DMS153 (cell line): Measurements from ENCODE around the gene CACNG1.

Source experiments
- DNase-seq: peaks from one replicate; lab custom pipeline; 2025; lab: John Stamatoyannopoulos, UW

CACNG1 gene, protein sequence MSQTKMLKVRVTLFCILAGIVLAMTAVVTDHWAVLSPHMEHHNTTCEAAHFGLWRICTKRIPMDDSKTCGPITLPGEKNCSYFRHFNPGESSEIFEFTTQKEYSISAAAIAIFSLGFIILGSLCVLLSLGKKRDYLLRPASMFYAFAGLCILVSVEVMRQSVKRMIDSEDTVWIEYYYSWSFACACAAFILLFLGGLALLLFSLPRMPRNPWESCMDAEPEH

DNA sequence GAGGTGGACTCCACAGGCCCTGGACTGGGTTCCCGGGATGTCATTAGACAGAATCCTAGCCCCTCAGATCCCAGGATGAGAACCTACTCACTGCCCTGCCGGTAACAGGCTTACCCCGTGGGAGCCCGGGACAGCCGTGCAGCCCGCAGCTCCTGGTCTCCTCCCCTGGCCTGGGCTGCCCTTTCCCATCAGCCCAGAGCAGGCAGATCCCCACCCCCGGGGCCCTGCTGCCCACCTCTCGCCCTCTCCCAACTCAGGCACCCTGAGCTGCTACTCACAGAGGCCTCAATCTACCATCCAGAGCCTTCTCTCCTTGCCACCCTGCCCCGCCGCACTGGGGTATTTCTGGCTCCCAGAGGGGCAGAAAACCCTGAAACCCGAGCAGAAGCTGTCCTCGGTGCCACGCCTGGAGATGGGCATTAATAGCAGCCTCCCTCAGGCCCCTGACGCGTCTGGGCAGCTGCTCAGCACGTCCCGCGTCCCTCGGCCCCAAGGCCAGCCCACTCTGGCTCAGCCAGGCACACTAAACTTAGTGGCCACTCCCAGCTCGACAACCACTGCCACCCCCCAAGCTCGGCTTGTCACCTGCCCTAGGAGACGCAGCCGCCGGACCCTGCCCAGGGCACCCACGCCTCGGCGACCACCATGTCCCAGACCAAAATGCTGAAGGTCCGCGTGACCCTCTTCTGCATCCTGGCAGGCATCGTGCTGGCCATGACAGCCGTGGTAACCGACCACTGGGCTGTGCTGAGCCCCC is at the start of gene CACNG1:
Gene CACNG1 (plus strand): TSS at position 539 of the 757 bp plus-strand sequence. CDS start 107 bp downstream, at position 646.
- no peak for DNase-seq

DNA sequence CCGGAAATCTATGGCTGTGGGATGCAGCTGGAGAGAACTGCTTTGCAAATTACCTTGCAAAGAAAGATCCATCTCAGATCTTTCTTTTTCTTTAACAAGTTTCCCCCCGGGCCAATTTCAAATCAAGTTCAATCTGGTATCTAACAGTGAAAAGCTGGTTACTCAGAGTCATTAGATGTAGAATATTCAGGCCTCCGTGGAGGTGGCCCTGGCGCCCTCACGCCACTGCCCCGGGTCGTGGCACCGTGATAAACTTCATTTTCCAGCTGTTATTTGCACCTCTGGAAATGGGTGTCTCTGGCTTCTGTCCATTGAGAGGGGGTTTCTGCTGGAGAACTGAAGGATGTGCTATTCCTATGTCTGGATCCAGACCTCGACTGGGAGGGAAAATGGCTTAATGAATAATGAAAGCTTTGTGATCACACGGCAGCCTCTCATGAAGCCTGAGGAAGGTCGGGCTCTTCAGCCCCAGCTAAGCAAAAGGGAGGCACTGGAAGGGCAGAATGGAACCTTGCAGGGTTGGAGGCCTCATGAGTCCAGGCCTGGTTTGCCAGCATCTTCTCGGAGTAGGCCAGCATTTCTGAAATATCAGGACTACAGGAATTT is 49.3 kb upstream of the CACNG1 start:
- DNase-seq: no peak

DNA sequence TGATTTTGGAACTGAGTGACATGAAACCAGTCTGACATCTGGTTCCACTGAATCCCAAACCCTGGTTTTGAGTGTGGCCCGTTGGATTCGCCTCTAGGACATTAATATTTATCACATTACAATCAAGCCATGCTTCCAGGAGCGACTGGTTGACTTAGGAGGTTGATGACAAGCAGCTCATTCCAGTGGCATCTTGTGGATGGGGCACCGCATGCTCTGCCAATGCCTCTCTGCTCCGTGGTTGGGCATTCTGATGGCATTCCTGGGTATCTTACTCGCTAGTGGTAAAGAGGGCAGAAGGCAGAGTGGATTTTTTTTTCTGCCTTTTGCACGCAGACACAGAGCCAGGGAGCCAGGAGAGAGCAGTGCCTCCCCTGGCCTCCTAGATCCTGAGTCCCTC is 48.4 kb upstream of the CACNG1 start:
- DNase-seq: no peak

DNA sequence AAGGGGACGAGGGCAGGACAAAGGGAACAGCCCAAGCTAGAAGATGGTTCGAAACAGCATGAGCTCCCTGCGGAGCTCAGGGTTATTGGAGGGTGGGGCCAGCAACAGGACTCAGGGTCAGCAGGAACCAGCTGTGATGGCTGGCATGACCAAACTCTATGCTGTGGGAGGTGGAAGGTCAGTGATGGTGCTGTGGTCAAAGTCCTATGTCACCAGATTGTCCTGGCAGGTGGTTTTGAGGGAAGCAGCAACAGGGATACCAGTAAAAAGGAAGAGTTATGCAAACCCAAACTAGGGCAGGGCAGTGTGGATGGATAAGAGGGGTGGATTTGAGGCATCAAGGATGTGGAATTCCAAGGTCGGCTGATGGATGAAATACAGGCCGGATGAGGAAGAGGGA is 47.4 kb upstream of the CACNG1 start:
- DNase-seq: no peak

DNA sequence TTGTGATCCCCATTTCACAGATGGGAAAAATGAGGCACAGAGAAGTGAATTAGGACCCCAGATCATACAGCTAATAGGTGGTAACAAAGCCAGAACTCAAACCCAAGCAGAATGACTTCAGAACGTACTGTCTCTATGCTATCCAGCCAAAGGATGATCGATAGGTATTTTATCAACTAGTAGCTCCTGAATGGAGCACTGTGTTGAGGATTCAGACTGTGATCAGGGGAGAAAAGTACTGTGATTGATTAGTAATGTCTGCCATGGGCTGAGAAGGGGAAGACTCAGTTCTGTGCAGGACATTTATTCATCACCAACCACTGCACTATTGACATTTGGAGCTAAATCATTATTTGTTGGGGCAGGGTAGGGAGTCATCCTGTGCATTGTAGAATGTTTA is 41.1 kb upstream of the CACNG1 start:
- DNase-seq: no peak

DNA sequence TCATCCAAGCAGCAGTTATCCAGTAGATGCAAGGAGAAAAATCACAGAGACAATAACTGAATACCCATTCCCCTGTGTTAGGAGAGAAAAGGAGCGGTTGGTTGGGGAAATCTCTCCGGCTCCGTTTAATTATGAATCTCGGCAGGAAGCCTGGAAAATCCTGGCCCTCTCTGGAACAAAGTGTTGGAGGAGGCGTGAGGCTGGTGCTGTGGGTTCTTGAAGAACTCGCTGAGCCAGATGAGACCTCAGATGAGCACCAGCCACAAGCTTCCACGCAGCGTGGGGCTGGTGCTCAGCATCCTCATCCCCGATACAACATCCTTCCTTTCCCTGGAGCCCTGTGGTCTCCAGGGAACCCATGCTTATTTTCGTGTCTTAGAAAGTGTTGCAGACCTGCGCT is 40.2 kb upstream of the CACNG1 start:
- no peak for DNase-seq

DNA sequence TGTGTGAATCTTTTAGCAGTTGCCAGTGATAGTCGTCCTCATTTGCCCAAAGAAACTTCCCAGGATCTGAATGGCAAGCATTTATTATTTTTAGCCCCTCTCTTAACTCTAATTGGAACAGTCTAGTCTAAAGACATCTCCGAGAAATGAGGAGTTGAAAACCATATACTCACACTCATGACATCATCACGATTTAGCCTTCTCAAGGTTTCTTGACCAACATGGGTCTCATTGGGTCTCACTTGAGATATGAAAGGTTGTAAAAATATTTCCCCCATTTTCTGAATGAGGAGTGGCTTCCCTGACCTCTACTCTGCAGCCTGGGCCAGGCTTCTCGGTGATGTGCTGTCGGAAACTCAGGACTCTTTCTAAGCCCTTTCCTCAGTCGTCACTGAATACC is 37.1 kb upstream of the CACNG1 start:
- DNase-seq: no peak

DNA sequence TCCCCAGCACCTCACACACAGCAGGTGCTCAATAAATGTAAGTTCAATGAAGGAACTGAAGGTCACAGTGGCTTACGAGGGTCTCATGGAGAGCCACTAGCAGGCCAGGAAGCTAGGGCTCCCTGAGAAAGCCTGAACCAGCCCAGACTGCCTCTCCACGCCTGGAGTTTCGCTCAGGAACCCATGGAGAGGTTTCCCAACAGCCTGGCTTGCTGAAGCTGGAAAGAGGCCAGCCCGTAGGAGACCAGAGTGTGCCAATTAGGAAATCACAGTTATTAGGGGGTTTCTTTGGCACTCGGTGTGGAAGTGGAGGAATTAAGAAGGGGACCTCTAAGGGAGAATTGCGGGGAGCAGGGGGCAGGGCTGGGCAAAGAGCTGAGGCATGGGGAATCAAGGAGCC is 36.3 kb upstream of the CACNG1 start:
- DNase-seq: no peak

DNA sequence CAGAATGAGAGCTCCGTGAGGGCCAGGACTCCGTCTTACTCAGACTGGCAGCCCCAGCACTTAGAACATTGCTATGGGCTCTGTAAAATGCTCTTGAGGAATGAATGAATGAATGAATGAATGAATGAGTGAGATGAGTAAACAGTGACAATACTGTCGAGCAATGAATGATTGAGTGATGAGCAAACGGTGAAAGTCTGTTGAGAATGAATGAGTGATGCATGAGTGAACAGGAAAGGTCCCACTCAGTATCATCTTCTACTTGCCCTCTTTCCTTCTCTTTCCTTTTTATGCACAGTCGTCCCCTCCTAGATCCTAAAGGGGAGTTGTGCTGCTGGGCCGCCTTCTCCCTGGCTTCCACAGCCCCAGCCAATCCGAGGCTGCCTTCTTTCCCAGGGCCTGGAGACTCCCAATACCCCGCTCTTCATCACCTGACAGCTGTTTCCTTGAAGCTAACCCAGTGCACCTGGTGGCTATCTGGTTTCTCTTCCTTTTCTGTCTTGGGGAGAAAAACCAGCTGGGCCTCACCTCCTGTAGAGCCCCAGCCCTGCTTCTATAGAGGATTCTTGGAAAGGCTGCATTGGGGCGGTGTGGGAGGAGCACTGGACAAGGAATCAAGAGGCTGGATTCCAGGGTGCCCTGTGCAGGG is 32.7 kb upstream of the CACNG1 start:
- DNase-seq: no peak

DNA sequence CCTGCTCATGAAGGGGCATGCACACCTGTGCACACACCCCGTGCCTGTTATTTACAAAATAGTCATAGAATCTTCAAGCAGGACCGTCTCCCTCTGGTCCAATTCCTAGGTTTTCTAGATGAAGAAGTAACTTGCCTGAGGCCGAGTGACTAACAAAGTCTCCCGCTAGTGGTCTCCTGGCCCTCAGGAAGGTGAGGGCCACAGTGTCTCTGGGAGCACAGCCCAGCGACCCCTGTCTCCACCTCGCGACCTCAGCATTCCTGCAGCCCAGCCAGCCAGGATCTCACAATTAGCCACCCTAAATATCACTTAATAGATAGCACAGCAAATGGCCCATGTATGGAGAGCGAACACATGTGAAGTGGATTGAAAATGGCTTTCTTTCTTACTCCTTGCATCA is 30.5 kb upstream of the CACNG1 start:
- no peak for DNase-seq

DNA sequence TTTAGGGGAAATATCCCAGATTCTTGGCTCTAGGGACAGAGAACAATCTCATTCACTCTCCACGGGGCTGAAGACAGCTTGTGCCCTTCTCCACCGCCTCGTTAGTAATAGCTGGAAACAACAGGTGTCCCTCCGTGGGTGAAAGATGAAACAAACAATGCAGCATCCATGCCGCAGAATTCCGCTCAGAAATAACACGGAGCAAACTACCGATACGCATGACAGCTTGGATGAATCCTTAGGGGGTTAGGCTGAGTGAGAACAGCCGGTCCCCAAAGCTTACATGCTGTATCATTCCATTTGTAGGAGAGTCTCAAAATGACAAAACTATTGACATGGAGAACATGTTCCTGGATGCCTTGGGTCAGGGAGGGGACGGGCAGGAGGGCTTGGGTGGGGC is 29.4 kb upstream of the CACNG1 start:
- DNase-seq: no peak

DNA sequence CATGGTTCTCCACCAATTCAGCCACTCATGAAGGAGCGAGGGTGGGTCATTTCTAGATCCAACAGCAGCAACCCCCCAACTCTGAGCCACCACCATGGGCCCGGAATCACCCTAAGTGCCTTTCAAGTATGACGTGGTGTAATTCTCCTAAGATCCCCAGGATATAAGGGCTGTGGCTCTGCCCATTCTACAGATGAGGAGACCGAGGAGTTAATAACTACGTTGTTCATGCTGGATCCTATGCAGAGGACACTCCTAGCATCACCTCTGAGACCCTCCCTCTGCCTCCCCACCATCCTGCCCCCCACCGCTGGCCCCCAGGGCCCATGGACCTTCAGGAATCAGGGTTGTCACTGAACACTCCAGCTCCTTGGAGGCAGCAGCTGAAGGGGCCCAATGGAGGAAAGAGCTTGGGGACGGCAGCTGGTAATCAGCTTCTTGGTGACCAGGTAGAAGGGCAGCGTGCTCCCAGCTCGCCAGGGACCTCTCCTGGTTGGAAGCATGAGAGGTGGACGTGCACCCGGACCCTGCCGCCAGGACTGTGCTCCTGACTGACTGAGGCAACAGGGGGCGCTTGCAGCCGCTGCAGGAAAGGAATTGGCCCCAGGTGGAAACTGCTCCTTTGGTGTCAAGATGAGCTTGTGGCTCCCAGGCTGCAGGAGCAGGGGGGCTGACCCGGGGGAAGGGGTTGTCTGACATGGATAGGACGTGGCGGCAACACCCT is 28.2 kb upstream of the CACNG1 start:
- no peak for DNase-seq

DNA sequence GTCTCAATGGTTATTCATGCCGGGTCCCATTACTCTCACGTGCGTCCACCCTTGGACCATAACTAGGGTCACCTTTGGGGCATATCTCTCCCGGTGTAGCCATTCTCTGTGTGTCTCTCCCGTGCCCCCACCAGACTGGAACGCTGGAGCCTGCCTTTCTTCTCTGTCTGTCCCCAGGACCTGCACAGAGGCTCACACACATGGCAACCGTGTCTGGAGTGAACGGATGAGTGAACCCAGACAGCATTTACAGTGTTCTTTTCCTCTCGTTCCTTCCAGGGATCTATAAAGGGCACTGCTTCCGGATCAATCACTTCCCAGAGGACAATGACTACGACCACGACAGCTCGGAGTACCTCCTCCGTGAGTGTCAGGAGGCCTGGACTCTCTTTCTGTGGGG is 26.4 kb upstream of the CACNG1 start:
- no peak for DNase-seq

DNA sequence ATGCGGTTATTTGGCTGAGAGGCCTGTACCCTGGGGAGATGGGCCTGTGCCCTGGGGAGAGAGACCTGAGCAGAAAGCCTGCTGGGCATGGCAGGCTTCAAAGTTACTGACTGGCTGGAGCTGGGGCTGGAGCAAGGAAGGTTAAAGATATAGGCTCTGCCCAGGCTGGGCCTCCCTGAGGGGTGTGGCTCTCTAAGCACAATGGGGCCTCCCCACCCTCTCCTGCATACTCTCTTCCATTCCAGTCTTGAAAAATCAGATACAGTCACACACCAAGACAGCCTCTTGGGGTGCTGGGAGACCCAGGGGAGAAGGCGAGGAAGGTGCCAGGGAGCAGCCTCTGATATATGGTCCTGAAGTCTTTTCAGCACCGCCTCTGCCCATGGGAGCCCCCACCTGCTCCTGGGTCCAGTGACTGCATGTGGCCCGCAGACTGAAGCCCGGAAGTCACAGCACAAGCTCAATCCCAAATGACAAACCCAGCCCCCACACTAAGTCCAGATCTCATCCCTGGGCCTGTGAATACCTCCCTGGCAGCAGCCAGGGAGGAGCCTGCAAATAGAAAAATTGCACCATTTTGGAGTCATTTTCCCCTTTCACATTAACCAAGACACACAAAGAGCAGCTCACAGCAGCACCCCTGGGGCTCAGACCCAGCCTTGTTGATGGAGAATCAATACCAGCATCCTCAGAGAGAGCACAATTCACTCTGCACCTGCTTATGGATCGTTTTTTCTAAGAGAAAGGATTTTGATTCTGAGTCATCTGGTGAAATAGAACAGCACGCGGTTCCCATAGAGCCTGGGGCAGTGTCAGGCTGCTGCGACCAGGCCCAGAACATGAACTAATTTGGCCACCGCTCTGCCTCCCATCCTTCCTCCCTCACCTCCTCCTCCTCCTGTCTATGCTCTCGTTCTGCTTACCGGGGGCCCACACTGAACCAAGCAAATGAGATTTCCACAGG is 25.6 kb upstream of the CACNG1 start:
- no peak for DNase-seq

DNA sequence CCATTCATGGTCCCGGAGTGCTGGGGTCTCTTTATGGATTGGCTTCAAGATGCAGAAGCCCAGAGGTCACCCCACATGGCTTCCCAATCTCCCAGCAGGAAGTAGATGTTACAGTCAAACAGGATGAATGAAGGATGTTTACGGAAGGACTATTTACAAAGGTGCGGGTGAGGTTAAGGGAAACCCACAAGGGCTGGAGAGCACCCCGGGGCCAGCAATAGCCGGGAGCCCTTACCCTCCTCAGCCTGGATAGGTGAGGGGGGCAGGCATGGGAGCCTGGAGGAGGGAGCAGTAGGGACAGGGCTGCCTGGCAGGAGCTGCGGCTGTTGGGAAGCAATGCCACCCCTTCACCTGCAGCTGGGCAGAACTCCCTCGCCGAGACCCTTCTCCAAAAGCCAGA is 24.5 kb upstream of the CACNG1 start:
- peak; percentile 37 for DNase-seq

DNA sequence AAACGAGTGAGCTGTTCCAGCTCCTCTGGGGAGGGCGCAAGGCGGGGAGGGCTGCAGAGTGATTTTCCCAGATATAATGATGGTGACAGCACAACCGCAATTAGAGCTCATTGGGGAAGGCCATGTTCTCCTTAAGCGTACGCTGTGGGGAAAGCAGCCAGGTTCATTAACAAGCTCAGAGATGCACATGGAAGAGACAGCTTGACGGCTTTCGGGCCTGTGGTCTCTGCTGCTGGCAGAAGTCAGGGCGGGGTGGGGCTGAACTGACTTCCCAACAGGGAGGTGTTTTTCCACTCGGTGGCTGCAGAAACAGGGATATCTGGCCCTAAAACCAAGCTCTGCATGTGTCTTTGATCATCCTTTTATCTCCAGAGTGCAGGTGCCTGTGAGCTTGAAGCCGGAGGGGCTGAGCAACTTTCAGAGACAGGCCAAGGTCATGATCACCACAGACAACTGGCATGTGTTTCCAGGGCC is 24.0 kb upstream of the CACNG1 start:
- DNase-seq: no peak

DNA sequence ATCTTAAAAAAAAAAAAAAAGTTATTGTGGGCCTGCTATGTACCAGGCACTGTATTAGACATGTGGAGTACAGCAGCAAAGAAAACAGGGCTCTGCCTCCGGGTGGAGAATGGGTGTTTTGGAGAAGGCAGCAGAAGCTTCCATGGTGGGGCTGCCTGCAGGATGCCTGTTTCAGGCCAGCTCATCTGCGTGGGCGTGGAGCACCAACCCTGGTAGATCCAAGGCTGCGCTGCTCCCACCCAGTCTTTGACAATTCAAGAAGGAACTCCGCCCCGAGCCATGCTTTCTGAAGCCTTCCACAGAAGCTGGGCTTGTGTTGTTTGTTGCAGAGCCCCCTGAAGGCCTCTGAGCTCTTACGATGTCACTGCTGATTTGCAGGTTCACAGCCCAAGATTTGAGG is 23.2 kb upstream of the CACNG1 start:
- no peak for DNase-seq

DNA sequence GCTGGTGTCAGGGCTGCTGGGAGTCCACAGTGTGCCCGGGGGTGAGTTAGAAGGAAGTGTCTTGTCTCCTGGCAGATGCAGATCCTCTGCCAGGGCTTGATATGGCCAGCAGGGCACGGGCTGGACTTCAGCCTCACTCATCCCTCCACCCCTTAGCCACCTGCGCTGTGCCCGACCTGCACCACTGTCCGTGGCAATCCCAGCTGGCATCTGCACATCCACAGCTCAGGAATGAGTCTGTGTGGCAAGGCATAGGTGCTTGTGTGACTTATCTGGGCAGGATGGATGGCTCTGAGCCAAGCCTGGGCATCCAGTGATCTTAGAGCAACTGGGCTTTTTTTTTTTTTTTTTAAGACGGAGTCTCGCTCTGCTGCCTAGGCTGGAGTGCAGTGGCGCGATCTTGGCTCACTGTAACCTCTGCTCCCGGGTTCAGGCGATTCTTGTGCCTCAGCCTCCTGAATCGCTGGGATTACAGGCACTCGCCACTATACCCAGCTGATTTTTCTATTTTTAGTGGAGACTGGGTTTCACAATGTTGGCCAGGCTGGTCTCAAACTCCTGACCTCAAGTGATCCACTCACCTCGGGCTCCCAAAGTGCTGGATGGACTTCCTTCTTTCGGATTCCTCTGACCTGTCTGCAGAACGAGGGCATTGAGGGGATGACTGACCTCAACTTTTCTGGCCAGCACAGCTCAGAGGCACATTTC is 22.5 kb upstream of the CACNG1 start:
- no peak for DNase-seq

DNA sequence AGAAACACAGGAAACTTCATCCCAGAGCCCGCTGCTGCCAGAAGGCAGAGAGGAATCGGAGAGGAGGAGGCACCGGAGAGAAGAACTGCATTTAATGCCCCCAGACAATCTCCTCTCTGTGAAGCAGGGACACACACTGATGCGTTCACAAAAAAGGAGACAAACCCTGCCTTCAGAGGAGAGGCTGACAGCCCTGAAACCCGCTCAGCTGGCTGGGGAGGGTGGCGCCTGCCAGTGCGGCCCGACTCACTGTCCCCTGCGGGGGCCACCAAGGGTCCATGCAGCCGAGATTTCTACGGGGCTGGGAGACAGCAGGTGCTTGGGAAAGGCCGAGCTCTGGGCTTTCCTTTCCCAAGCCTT is 21.9 kb upstream of the CACNG1 start:
- DNase-seq: no peak

DNA sequence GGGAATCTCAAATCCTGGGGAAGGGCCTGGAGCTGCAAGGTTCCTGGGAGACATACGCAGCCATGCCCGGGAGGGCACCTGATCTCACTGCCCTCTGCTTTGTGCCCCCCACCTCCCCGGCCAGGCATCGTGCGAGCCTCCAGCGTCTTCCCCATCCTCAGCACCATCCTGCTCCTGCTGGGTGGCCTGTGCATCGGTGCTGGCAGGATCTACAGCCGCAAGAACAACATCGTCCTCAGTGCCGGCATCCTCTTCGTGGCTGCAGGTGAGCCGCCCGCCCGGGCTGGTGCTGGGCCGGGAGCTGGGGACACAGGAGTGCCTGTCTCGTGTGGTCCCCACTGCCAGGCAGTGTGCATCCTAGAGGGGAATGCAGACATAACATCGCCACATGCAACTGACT is 19.6 kb upstream of the CACNG1 start:
- no peak for DNase-seq
